ENCODE measurements around the gene KCNC2.
A peak's percentile ranks its signal among the peaks of the same experiment; 100 is the strongest.

The KCNC2 gene

GRCh38 chr12:75058228-75058627 lies 151.4 kb downstream of the KCNC2 start:
- no peak for DNase-seq

DNA sequence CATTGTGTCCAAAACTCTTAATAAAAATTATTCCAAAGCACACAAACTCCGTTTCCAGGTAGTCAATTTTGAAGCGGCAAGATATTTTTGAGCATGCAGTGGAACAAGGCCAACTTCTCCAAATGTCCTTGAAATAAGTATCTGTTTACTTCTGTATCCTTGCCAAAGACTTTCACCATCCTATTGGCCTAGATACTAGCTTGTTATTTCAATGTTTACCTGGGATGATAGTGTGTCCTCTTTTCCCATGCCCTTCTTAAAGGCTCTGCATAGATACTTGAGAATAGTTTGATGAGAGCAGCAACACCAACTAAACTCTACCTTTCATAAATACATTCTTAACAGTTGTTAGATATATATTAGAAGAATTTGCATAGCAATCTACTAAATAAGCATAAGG lies 160.9 kb downstream of the KCNC2 start:
- DNase-seq, result no peak

GRCh38 chr12:75047885-75048525 lies 161.6 kb downstream of the KCNC2 start:
- DNase-seq, result no peak

- no peak for DNase-seq
Measured at GRCh38 chr12:75042125-75042524, 167.5 kb downstream of the KCNC2 start.

GRCh38 chr12:75041472-75041871 lies 168.2 kb downstream of the KCNC2 start:
- DNase-seq, result no peak

DNA sequence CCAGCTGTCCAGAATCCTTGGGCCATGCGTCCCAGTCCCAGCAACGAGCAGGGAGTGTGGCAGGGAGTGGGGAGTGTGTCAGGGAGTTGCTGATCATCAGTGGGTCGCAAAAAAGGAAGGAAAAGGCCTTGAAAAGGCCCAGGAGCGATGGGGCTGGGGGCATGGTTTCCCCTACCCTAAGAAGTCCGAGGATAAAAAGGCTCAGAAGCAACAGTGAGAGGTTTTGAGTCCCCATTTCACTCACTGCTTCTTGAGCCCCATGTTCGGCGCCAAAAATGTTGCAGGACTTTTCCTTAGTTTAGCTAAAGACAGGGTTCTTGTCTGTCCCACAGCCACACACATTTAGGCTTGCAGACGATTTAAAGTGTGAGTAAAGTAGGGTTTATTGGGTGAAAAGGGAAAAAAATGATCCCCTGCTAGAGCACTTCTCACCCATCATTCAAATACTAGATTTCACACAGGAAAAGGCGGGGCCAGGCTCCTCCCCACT lies 189.5 kb downstream of the KCNC2 start:
- no peak for DNase-seq

DNA sequence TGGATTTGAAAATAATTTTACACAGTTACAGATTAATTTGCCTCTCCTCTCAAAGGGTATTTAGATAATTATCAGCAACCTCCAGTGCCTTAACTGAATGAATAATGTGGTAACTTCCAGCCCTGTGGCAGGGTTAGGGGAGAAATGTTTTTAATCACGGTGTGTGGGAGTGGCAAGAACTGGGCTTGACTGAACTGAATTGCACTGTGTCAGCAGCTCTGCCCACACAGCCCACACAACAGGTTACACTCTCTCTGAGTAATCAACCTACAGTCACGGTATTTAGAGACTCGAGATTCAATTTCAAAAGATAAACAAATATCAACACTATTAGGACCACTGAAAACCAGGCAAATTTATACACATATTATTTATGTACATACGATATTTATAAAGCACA lies 198.5 kb downstream of the KCNC2 start:
- DNase-seq, result peak in 2 of 56 donors; percentile 0 to 9

- DNase-seq, result no peak
Measured at GRCh38 chr12:75007133-75007532, 202.5 kb downstream of the KCNC2 start.

- DNase-seq, result no peak
Measured at GRCh38 chr12:75000120-75000519, 209.5 kb downstream of the KCNC2 start.

DNA sequence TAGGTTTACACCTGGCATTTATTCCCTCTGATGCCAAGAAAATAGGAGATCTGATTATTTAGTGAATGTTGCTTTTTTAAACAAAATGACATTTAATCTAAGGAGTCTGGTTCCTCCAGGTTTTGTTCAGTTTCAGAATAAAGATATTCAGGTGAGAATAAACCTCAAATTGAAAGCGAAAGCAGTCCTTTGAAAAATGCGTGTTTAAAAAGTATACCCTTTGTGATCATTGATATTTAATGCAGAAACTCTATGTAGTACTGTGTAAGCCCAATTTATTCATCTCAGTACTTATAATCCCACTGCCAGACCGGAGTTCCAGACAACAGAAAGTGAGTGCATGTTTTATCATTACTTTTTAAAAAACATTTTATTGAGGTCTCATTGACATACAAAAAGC lies 210.2 kb downstream of the KCNC2 start:
- DNase-seq, result no peak
